Sigmoid colon (tissue), 4 donors: ENCODE measurements around the gene GOLGA6C.

Experiments used
- EP300 ChIP-seq, 4 donors: sonication (generic); formaldehyde crosslinking; IDR thresholded peaks; one replicate each; pipeline ENCODE4 v1.6.1; 2017; ENCODE audit warnings: antibody characterized with exemption in 4 of 4
- POLR2A ChIP-seq, 2 donors: fragments of 450-650 bp; IDR thresholded peaks; one replicate each; pipeline ENCODE4 v1.6.1; 2016; ENCODE audit warnings: antibody characterized with exemption in 2 of 2, mild to moderate bottlenecking in 2 of 2, moderate library complexity in 2 of 2
- TF ChIP-seq, protein P1 (sequence below), 4 experiments: fragments of 450-650 bp in 3 of 4; fragments of 200-600 bp in 1 of 4; IDR thresholded peaks; one replicate each; pipeline ENCODE4 v1.5.1; 2016 to 2019; ENCODE audit warnings: antibody characterized with exemption in 4 of 4, mild to moderate bottlenecking in 3 of 4, moderate library complexity in 2 of 4

- TF ChIP-seq, protein P1, sequence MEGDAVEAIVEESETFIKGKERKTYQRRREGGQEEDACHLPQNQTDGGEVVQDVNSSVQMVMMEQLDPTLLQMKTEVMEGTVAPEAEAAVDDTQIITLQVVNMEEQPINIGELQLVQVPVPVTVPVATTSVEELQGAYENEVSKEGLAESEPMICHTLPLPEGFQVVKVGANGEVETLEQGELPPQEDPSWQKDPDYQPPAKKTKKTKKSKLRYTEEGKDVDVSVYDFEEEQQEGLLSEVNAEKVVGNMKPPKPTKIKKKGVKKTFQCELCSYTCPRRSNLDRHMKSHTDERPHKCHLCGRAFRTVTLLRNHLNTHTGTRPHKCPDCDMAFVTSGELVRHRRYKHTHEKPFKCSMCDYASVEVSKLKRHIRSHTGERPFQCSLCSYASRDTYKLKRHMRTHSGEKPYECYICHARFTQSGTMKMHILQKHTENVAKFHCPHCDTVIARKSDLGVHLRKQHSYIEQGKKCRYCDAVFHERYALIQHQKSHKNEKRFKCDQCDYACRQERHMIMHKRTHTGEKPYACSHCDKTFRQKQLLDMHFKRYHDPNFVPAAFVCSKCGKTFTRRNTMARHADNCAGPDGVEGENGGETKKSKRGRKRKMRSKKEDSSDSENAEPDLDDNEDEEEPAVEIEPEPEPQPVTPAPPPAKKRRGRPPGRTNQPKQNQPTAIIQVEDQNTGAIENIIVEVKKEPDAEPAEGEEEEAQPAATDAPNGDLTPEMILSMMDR (IDR thresholded peaks at IDR 0.05): no peak
- no peak for TF ChIP-seq POLR2A (IDR thresholded peaks at IDR 0.05)
- TF ChIP-seq EP300 (IDR thresholded peaks at IDR 0.05): no peak
Observed at GRCh38 chr15:75211436-75212199, 46.5 kb upstream of the GOLGA6C start.
